WTC11 (cell line): ENCODE results near the gene PIK3R1. TPM values are rescaled to one million over a fixed set of nuclear protein-coding genes. Genes with fewer than 3 reads are reported as not detected.

Source experiments
- ATAC-seq: fragments of 200-7000 bp; cut with Tn5 transposase; 2 replicates; pipeline ENCODE4 v1.10.0; 2021; ENCODE audit warnings: mild to moderate bottlenecking, moderate library complexity
- CTCF ChIA-PET: fragments of 300-600 bp; sonication (Branson Sonifier 250); formaldehyde crosslinking; loops from one replicate; lab custom pipeline; 2021; ENCODE audit warnings: antibody characterized with exemption; lab: Charles Lee
- POLR2A ChIA-PET: fragments of 350-600 bp; sonication (Branson Sonifier 250); formaldehyde crosslinking; loops from one replicate; lab custom pipeline; 2021; ENCODE audit warnings: antibody characterized with exemption; lab: Charles Lee
- DNase-seq: peaks from one replicate; pipeline ENCODE4 v3.0.0; 2021; ENCODE audit warnings: low spot score
- H3K27ac Mint-ChIP-seq: 2 replicates; pipeline ENCODE4 v1.8.0; 2021; ENCODE audit warnings: mixed read lengths
- H3K27me3 Mint-ChIP-seq: 2 replicates; pipeline ENCODE4 v1.8.0; 2021; ENCODE audit warnings: low read depth, mild to moderate bottlenecking, moderate library complexity, mixed read lengths
- H3K36me3 Mint-ChIP-seq: 2 replicates; pipeline ENCODE4 v1.8.0; 2021; ENCODE audit warnings: mixed read lengths
- H3K4me1 Mint-ChIP-seq: 2 replicates; pipeline ENCODE4 v1.8.0; 2022; ENCODE audit warnings: mixed read lengths
- H3K4me3 Mint-ChIP-seq: 2 replicates; pipeline ENCODE4 v1.8.0; 2021; ENCODE audit warnings: mild to moderate bottlenecking, moderate library complexity, mixed read lengths
- H3K9me3 Mint-ChIP-seq: 2 replicates; pipeline ENCODE4 v1.8.0; 2021; ENCODE audit warnings: mixed read lengths
- ATF1 ChIP-seq: sonication (generic); formaldehyde crosslinking; IDR thresholded peaks from 2 replicates; pipeline ENCODE4 v1.8.1; 2023; ENCODE audit warnings: mild to moderate bottlenecking, moderate library complexity, missing genetic modification reagents
- ATF3 ChIP-seq: sonication (generic); formaldehyde crosslinking; conservative IDR thresholded peaks from 2 replicates; pipeline ENCODE4 v1.8.1; 2022; ENCODE audit warnings: mild to moderate bottlenecking, missing genetic modification reagents
- EMX1 ChIP-seq: fragments of 250-450 bp; sonication (Bioruptor Pico); IDR thresholded peaks from 2 replicates; pipeline ENCODE4 v1.8.0; 2021; ENCODE audit warnings: mild to moderate bottlenecking
- FOXP4 ChIP-seq: sonication (generic); formaldehyde crosslinking; IDR thresholded peaks from 2 replicates; pipeline ENCODE4 v1.8.0; 2022; ENCODE audit warnings: mild to moderate bottlenecking, missing genetic modification reagents
- MLX ChIP-seq: sonication (generic); formaldehyde crosslinking; IDR thresholded peaks from 2 replicates; pipeline ENCODE4 v1.8.1; 2023; ENCODE audit warnings: mild to moderate bottlenecking, missing genetic modification reagents, moderate library complexity
- NFATC4 ChIP-seq: fragments of 250-450 bp; sonication (Bioruptor Pico); IDR thresholded peaks from 2 replicates; pipeline ENCODE4 v1.9.0; 2021; ENCODE audit warnings: mild to moderate bottlenecking
- NFE2L1 ChIP-seq: sonication (generic); formaldehyde crosslinking; IDR thresholded peaks from 2 replicates; pipeline ENCODE4 v1.8.1; 2023; ENCODE audit warnings: missing genetic modification reagents
- NFYB ChIP-seq: sonication (generic); formaldehyde crosslinking; conservative IDR thresholded peaks from 2 replicates; pipeline ENCODE4 v1.8.0; 2022; ENCODE audit warnings: low read depth, missing genetic modification reagents
- OVOL2 ChIP-seq: fragments of 250-450 bp; sonication (Bioruptor Pico); IDR thresholded peaks from 2 replicates; pipeline ENCODE4 v1.9.0; 2021; ENCODE audit warnings: mild to moderate bottlenecking, borderline replicate concordance
- SP1 ChIP-seq: sonication (generic); formaldehyde crosslinking; conservative IDR thresholded peaks from 2 replicates; pipeline ENCODE4 v1.8.1; 2022; ENCODE audit warnings: missing genetic modification reagents
- USF1 ChIP-seq: sonication (generic); formaldehyde crosslinking; IDR thresholded peaks from 2 replicates; pipeline ENCODE4 v1.8.0; 2022; ENCODE audit warnings: mild to moderate bottlenecking, missing genetic modification reagents
- ZNF121 ChIP-seq: sonication (generic); formaldehyde crosslinking; IDR thresholded peaks from 2 replicates; pipeline ENCODE4 v1.8.0; 2023; ENCODE audit warnings: missing genetic modification reagents
- ZNF281 ChIP-seq: sonication (generic); formaldehyde crosslinking; IDR thresholded peaks from 2 replicates; pipeline ENCODE4 v1.8.0; 2023; ENCODE audit warnings: mild to moderate bottlenecking, missing genetic modification reagents
- ZNF317 ChIP-seq: sonication (generic); formaldehyde crosslinking; IDR thresholded peaks from 2 replicates; pipeline ENCODE4 v1.8.1; 2023; ENCODE audit warnings: low read depth, mild to moderate bottlenecking, moderate library complexity, missing genetic modification reagents, borderline replicate concordance
- ZNF425 ChIP-seq: fragments of 250-450 bp; sonication (Bioruptor Pico); conservative IDR thresholded peaks from 2 replicates; pipeline ENCODE4 v1.9.0; 2021; ENCODE audit warnings: mild to moderate bottlenecking
- ZNF512 ChIP-seq: sonication (generic); formaldehyde crosslinking; IDR thresholded peaks from 2 replicates; pipeline ENCODE4 v1.8.1; 2022; ENCODE audit warnings: missing genetic modification reagents, borderline replicate concordance
- ZNF532 ChIP-seq: fragments of 250-450 bp; sonication (Bioruptor Pico); IDR thresholded peaks from 2 replicates; pipeline ENCODE4 v1.9.0; 2021; ENCODE audit warnings: mild to moderate bottlenecking, borderline replicate concordance
- ZSCAN18 ChIP-seq: fragments of 250-450 bp; sonication (Bioruptor Pico); IDR thresholded peaks from 2 replicates; pipeline ENCODE4 v2.1.2; 2022; ENCODE audit warnings: mild to moderate bottlenecking, moderate library complexity
- total RNA-seq: library from RNA; stranded (reverse); gene quantifications from 3 replicates; pipeline ENCODE4 v1.2.3, GENCODE V29; 2021

Gene PIK3R1
- total RNA-seq, 1 experiment from 2014 or later: 11.3 TPM

- TF ChIP-seq ZNF532 (CRISPR knock-in tag) (no peak), ZSCAN18 (CRISPR knock-in tag) (no peak), ZNF317 (CRISPR knock-in tag) (no peak), ZNF425 (no peak), SP1 (CRISPR knock-in tag) (no peak), EMX1 (no peak), NFE2L1 (CRISPR knock-in tag) (no peak), ZNF121 (CRISPR knock-in tag) (no peak), NFATC4 (CRISPR knock-in tag) (no peak), ATF3 (no peak)
These were observed 49.8 kb downstream of the PIK3R1 start (continued) for GRCh38 chr5:68265347-68265746.

GRCh38 chr5:68265822-68266395 lies 50.4 kb downstream of the PIK3R1 start:
- ChIA-PET CTCF (no interaction called here), POLR2A (no interaction called here)
- peaks cover 15% of the 10 kb centered on the region for H3K9me3 Mint-ChIP-seq
- no peak overlapping the region for H3K27ac Mint-ChIP-seq
- no peak overlapping the region for H3K4me3 Mint-ChIP-seq
- TF ChIP-seq USF1 (CRISPR knock-in tag): no peak
- no peak for TF ChIP-seq ZNF512
- TF ChIP-seq ATF1: no peak
- TF ChIP-seq NFYB (CRISPR knock-in tag): no peak
- TF ChIP-seq ZNF281: no peak
- no peak for TF ChIP-seq FOXP4 (CRISPR knock-in tag)
- no peak for TF ChIP-seq MLX (CRISPR knock-in tag)
- no peak for TF ChIP-seq OVOL2
- DNase-seq (no peak), ATAC-seq (no peak)
- peaks cover 7% of the 10 kb centered on the region; the same call in 1 of the 2 replicates for H3K36me3 Mint-ChIP-seq
- H3K27me3 Mint-ChIP-seq: no peaks in the 10 kb centered on the region
- peaks cover 5% of the 10 kb centered on the region; the same call in 1 of the 2 replicates for H3K4me1 Mint-ChIP-seq
